HG02938 (cell line): ENCODE results near the gene MCC.
A peak's percentile ranks its signal among the peaks of the same experiment; 100 is the strongest.

Experiments
- ATAC-seq: cut with Tn5 transposase; IDR thresholded peaks from one replicate; pipeline ENCODE4 v1.9.1; 2021; ENCODE audit warnings: mild to moderate bottlenecking, moderate library complexity; ENCODE audit not compliant: unreplicated experiment

MCC gene

GRCh38 chr5:113230711-113231652 lies 257.3 kb downstream of the MCC start:
- ATAC-seq: no peak

DNA sequence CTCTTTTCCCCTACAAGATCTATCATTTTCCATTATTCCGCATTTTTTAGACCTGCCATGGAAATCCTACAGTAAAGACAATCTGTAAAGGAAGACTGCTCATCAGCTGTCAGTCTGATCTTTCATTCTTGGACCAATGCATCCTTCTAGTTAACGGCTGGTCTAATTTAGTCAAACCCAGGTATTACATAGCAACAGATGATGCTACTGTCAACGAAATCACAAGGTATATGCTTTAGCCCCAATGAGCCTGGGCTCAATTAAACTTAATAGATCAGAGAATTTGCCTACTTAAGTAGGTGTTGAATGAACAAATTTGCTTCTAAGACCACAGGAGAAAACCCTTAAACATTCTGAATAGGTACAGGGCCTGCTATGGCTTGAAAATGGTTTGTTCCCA lies 260.5 kb downstream of the MCC start:
- ATAC-seq: no peak

GRCh38 chr5:113226116-113226736 lies 262.0 kb downstream of the MCC start:
- ATAC-seq: no peak

DNA sequence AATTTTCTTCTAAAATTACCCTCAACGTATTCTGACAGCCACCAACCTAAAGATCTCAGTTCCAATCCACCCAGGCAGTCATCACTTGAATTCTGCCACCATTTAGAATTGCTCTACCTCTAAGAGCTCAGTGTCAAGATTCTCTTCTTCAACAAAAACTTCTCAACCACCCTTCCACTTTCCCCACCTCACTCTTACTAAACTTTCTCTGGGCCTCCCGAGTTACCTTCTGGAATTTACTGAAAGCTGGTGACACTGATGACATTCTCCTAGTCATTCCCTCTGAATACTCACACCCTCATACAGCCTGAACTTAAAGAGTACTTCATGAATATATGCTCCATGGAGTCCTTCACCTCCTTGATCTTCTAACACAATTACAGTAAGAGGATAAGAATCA lies 263.0 kb downstream of the MCC start:
- ATAC-seq: no peak

- ATAC-seq: no peak
Observed at GRCh38 chr5:113224605-113225065, 263.6 kb downstream of the MCC start.

GRCh38 chr5:113223831-113224604 lies 264.2 kb downstream of the MCC start:
- ATAC-seq: no peak

GRCh38 chr5:113223315-113223714 lies 264.9 kb downstream of the MCC start:
- no peak for ATAC-seq

- ATAC-seq: no peak
Observed at GRCh38 chr5:113221294-113222176, 266.7 kb downstream of the MCC start.

- no peak for ATAC-seq
Observed at GRCh38 chr5:113219695-113220094, 268.6 kb downstream of the MCC start.

- ATAC-seq: no peak
Observed at GRCh38 chr5:113218906-113219517, 269.2 kb downstream of the MCC start.

DNA sequence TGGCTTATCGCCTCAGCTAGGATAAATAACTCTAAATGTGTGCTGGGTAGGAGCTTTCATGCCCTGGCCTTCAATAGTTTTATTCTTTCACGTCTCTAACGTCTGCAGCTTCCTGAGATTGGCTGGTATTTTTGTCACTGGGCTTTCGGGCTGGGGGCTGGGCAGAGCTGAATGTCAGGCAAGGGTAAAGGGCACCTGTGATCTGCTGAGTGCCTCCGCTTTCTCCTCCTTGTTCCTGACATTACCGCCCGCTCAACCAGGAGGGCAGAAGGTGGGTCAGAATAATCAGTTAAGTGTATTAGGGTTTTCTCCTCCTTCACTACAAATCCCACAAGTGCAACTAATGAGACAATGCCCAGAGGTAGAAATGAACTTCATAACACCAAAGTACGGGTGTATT lies 270.1 kb downstream of the MCC start:
- no peak for ATAC-seq

GRCh38 chr5:113217619-113218184 lies 270.6 kb downstream of the MCC start:
- ATAC-seq: no peak

- ATAC-seq: no peak
Observed at GRCh38 chr5:113216545-113216944, 271.7 kb downstream of the MCC start.

GRCh38 chr5:113215401-113216060 lies 272.7 kb downstream of the MCC start:
- ATAC-seq: no peak

- ATAC-seq: no peak
Observed at GRCh38 chr5:113214606-113215323, 273.5 kb downstream of the MCC start.

- ATAC-seq: peak; percentile 34
Observed at GRCh38 chr5:113213551-113214425, 274.5 kb downstream of the MCC start.

DNA sequence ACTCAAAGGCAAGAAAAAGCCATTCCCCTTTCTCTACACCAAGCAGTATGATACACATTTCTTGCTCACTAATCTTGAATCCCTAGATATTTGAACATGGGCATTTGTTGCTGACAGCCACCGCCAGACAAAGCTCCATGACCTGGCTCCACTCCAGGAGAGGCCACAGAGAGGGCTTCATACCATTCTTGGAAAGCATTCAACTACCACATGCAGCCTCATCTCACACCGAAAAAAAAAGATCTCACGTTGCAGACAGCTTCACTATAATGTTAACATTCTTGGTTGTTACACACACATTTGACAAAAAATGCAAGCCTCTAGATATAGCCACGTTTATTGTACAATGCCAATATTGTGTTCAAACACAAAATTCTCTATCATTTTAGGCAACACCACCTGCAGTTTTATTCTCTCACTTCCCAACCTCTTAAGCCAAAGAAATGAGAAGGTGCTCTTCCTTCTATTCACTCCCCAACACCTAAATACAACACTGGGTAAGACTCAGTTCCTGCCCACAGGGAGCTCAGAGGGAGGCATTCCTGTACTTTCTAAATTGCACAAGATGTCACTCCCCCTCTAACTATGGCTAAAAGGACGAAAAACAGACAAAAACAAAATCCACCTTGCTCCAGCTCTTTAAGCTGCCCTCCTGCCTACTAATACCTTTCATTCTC lies 275.9 kb downstream of the MCC start:
- no peak for ATAC-seq
